Astrocyte (in vitro differentiated cells and primary cell): Measurements from ENCODE around the gene GNAI2. TPM values are rescaled to one million over a fixed set of nuclear protein-coding genes. Genes with fewer than 3 reads are reported as not detected.

Experiments used
- DNase-seq: peaks from one replicate; pipeline ENCODE4 v3.0.0-alpha.2; 2010; ENCODE audit warnings: low read depth
- FAIRE-seq: peaks from 2 replicates; lab custom pipeline; 2011; peaks lifted over from hg19 to GRCh38; lab: Jason Lieb, UNC
- H2AFZ ChIP-seq: 2 replicates; pipeline ENCODE4 v1.6.0; 2012; ENCODE audit warnings: low read depth, low read length, inconsistent platforms
- H3K27ac ChIP-seq: 2 replicates; pipeline ENCODE4 v1.5.1; 2011; ENCODE audit warnings: low read depth, low read length, inconsistent platforms
- H3K27me3 ChIP-seq: 2 replicates; pipeline ENCODE4 v1.6.0; 2011; ENCODE audit warnings: low read length, inconsistent platforms; ENCODE audit not compliant: insufficient read depth
- H3K36me3 ChIP-seq: 2 replicates; pipeline ENCODE4 v1.5.1; 2011; ENCODE audit warnings: low read length, inconsistent platforms; ENCODE audit not compliant: insufficient read depth
- H3K4me1 ChIP-seq: 2 replicates; pipeline ENCODE4 v1.5.1; 2011; ENCODE audit warnings: low read length, inconsistent platforms; ENCODE audit not compliant: insufficient read depth
- H3K4me2 ChIP-seq: 2 replicates; pipeline ENCODE4 v1.6.0; 2012; ENCODE audit warnings: low read length, inconsistent platforms
- H3K4me3 ChIP-seq: 2 replicates; pipeline ENCODE4 v1.5.1; 2011; ENCODE audit warnings: low read depth, mild to moderate bottlenecking, low read length, inconsistent platforms; ENCODE audit not compliant: insufficient read depth
- H3K79me2 ChIP-seq: 2 replicates; pipeline ENCODE4 v1.6.0; 2012; ENCODE audit warnings: mild to moderate bottlenecking, low read length, inconsistent platforms; ENCODE audit not compliant: insufficient read depth
- H3K9ac ChIP-seq: 2 replicates; pipeline ENCODE4 v1.6.0; 2012; ENCODE audit warnings: mild to moderate bottlenecking, low read length, inconsistent platforms
- H3K9me3 ChIP-seq: 2 replicates; pipeline ENCODE4 v1.5.1; 2012; ENCODE audit warnings: low read depth, mild to moderate bottlenecking, low read length, inconsistent platforms; ENCODE audit not compliant: insufficient read depth
- H4K20me1 ChIP-seq: 2 replicates; pipeline ENCODE4 v1.6.0; 2012; ENCODE audit warnings: low read length, inconsistent platforms; ENCODE audit not compliant: insufficient read depth
- H3K27ac Mint-ChIP-seq: one replicate; pipeline ENCODE4 v1.8.0; 2021; ENCODE audit warnings: mild to moderate bottlenecking, mixed read lengths; ENCODE audit not compliant: unreplicated experiment
- H3K27me3 Mint-ChIP-seq: one replicate; pipeline ENCODE4 v1.8.0; 2021; ENCODE audit warnings: low read depth, mixed read lengths; ENCODE audit not compliant: unreplicated experiment
- H3K36me3 Mint-ChIP-seq: one replicate; pipeline ENCODE4 v1.8.0; 2021; ENCODE audit warnings: low read depth, mixed read lengths; ENCODE audit not compliant: unreplicated experiment
- H3K4me1 Mint-ChIP-seq: one replicate; pipeline ENCODE4 v1.8.0; 2021; ENCODE audit warnings: low read depth, mixed read lengths; ENCODE audit not compliant: unreplicated experiment
- H3K4me3 Mint-ChIP-seq: one replicate; pipeline ENCODE4 v1.8.0; 2021; ENCODE audit warnings: mild to moderate bottlenecking, moderate library complexity, mixed read lengths; ENCODE audit not compliant: unreplicated experiment
- H3K9me3 Mint-ChIP-seq: one replicate; pipeline ENCODE4 v1.8.0; 2021; ENCODE audit warnings: mild to moderate bottlenecking, mixed read lengths; ENCODE audit not compliant: unreplicated experiment
- CTCF ChIP-seq: IDR thresholded peaks from 2 replicates; pipeline ENCODE4 v1.5.1; 2011; ENCODE audit warnings: low read depth, mild to moderate bottlenecking, inconsistent platforms, low read length, moderate library complexity; ENCODE audit not compliant: insufficient read depth
- EZH2 ChIP-seq: IDR thresholded peaks from 2 replicates; pipeline ENCODE4 v1.6.1; 2012; ENCODE audit warnings: mild to moderate bottlenecking, low read length, inconsistent platforms; ENCODE audit not compliant: insufficient read depth
- total RNA-seq: library from RNA; stranded (reverse); gene quantifications from 2 replicates; pipeline ENCODE4 v1.2.1, GENCODE V29; 2021

Gene GNAI2
- total RNA-seq, 1 donor from 2014 or later = 381 TPM

DNA sequence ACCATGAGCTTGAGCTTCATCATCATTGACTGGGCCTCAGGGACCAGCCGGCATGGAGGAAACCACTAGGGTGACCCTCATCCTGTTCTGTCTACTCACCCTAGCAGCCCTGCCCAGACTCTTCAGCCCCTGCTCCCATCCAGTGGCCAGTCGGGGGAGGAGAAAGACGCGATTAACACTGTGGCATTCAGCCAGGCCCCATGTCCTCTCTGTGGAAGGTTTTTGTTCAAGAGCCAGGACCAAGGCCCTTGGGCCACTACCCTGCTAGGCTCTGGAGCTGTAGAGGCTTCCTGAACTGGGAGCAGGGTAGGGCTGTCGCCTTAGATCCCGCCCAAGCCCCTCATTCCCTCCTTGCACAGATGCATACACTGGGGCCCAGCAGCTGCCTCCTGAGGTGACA lies 15.9 kb upstream of the GNAI2 start:
- TF ChIP-seq EZH2 (no peak), CTCF (no peak)
- no peak overlapping the region for H3K9ac ChIP-seq
- H3K9me3 ChIP-seq = no peaks in the 10 kb centered on the region
- no peaks in the 10 kb centered on the region for H3K79me2 ChIP-seq
- H3K27ac ChIP-seq = no peak overlapping the region
- no peak overlapping the region for H3K4me3 ChIP-seq
- no peak overlapping the region for H2AFZ ChIP-seq
- DNase-seq (no peak), FAIRE-seq (no peak)
- H3K4me1 ChIP-seq = no peaks in the 10 kb centered on the region
- Mint-ChIP-seq H3K27ac (no peak overlapping the region), H3K9me3 (peaks cover 2% of the 10 kb centered on the region), H3K4me1 (peaks cover 6% of the 10 kb centered on the region), H3K27me3 (peaks cover 35% of the 10 kb centered on the region), H3K36me3 (no peaks in the 10 kb centered on the region), H3K4me3 (no peak overlapping the region)
- H3K36me3 ChIP-seq = no peaks in the 10 kb centered on the region
- H3K27me3 ChIP-seq = peaks cover 6% of the 10 kb centered on the region
- H4K20me1 ChIP-seq = no peaks in the 10 kb centered on the region
- H3K4me2 ChIP-seq = no peak overlapping the region

- Mint-ChIP-seq H3K9me3 (peaks cover 2% of the 10 kb centered on the region), H3K36me3 (no peaks in the 10 kb centered on the region), H3K4me3 (no peak overlapping the region), H3K27ac (no peak overlapping the region), H3K4me1 (peaks cover 6% of the 10 kb centered on the region), H3K27me3 (peaks cover 38% of the 10 kb centered on the region)
- Histone ChIP-seq H3K4me1 (no peaks in the 10 kb centered on the region), H3K79me2 (no peaks in the 10 kb centered on the region), H2AFZ (no peak overlapping the region), H3K36me3 (no peaks in the 10 kb centered on the region), H3K27me3 (peaks cover 6% of the 10 kb centered on the region), H3K4me2 (no peak overlapping the region), H3K9ac (no peak overlapping the region), H3K27ac (no peak overlapping the region), H3K4me3 (no peak overlapping the region), H3K9me3 (no peaks in the 10 kb centered on the region), H4K20me1 (no peaks in the 10 kb centered on the region)
- FAIRE-seq (no peak), DNase-seq (no peak)
- no peak for TF ChIP-seq EZH2
These were observed 15.0 kb upstream of the GNAI2 start for GRCh38 chr3:50221051-50221410.

DNA sequence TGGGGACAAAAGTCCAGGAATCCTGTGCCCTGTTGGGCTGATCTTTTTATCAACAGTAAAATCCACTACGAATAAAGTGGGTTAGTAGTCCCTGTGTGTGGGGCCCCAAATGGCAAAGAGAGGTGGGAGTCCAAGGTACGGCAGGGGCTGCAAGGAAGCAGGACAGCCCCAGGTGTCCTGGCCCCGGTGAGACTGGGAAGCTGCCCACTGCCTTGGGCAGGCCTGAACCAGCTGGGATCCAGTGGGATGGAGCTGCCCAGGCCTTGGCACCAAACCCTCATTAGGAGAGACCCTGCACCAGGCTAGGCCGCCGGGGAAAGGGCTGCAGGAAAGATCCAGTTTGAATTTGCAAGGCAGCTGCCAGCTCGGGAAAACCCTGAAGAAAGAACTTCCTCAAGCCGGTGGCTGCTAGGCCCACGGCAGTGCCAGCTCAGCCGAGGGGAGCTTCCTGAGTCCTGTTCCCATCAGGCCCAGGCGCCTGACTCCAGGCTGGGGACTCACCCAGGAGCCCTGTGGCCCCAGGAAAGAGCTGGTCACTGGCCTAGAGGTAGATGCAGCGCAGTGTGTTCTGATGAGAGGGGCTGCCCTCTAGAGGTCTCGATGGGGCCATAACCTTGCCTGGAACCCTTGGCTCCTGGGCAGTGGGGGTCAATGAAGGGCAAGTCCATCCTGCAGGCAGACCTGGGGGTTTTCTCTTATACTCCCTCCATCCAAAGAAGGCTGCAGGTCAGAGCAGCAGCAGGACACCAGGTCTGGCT lies 14.4 kb upstream of the GNAI2 start:
- H3K27me3 Mint-ChIP-seq = peaks cover 38% of the 10 kb centered on the region

More for the DNA sequence above, 14.4 kb upstream of the GNAI2 start:
- TF ChIP-seq CTCF (no peak), EZH2 (no peak)
- Mint-ChIP-seq H3K4me1 (peaks cover 6% of the 10 kb centered on the region), H3K36me3 (no peaks in the 10 kb centered on the region), H3K9me3 (peaks cover 2% of the 10 kb centered on the region), H3K27ac (no peak overlapping the region), H3K4me3 (no peak overlapping the region)
- Histone ChIP-seq H3K79me2 (no peaks in the 10 kb centered on the region), H3K4me1 (no peaks in the 10 kb centered on the region), H2AFZ (no peak overlapping the region), H3K4me3 (no peak overlapping the region), H3K4me2 (no peak overlapping the region), H3K9me3 (no peaks in the 10 kb centered on the region), H3K27ac (no peak overlapping the region), H3K36me3 (no peaks in the 10 kb centered on the region), H4K20me1 (no peaks in the 10 kb centered on the region), H3K9ac (no peak overlapping the region), H3K27me3 (peaks cover 6% of the 10 kb centered on the region)
- FAIRE-seq (no peak), DNase-seq (no peak)
